NCI-H2081 treated with DMSO at 0.1 percent for 48 hours (cell line): Measurements from ENCODE around the gene DEFB115.
"Not testable (repeated sequence)": the region's sequence is repeated elsewhere in the genome, so short reads cannot be mapped to it uniquely, and the experiment has no call there.

Source experiments
- DNase-seq: peaks from one replicate; lab custom pipeline; 2025; lab: John Stamatoyannopoulos, UW

The DEFB115 gene

GRCh38 chr20:31257364-31257763 lies at the start of gene DEFB115:
Gene DEFB115, plus strand, starts transcription at chr20:31257664. Its CDS starts 0 bp downstream, at chr20:31257664.
- DNase-seq, result no peak

GRCh38 chr20:31236953-31237352 lies 20.5 kb upstream of the DEFB115 start:
- no peak for DNase-seq

GRCh38 chr20:31237763-31238162 lies 19.7 kb upstream of the DEFB115 start:
- no peak for DNase-seq

GRCh38 chr20:31239139-31239538 lies 18.3 kb upstream of the DEFB115 start:
- no peak for DNase-seq

- no peak for DNase-seq
These were observed 505 bp upstream of the DEFB115 start for GRCh38 chr20:31256959-31257358.

- no peak for DNase-seq
These were observed 3.0 kb downstream of the DEFB115 start for GRCh38 chr20:31260326-31260932.

- no peak for DNase-seq
These were observed 17.0 kb downstream of the DEFB115 start for GRCh38 chr20:31274441-31274840.

GRCh38 chr20:31278178-31278577 lies 20.7 kb downstream of the DEFB115 start:
- DNase-seq, result no peak

- not testable (repeated sequence) for DNase-seq
These were observed 27.5 kb downstream of the DEFB115 start for GRCh38 chr20:31284964-31285363.

- no peak for DNase-seq
These were observed 51.2 kb downstream of the DEFB115 start, which contains the start of gene DEFB116 for GRCh38 chr20:31308535-31309162. Gene DEFB116, minus strand, starts transcription at chr20:31308585. Its CDS starts 0 bp downstream, at chr20:31308585.
